Thymus (tissue), 14 donors: ENCODE results near the gene SLC8A3. TPM values are rescaled to one million over a fixed set of nuclear protein-coding genes. Genes with fewer than 3 reads are reported as not detected.
"Not testable (repeated sequence)": the region's sequence is repeated elsewhere in the genome, so short reads cannot be mapped to it uniquely, and the experiment has no call there.

ENCODE experiments used
- DNase-seq, 9 donors: peaks; one replicate each; pipeline ENCODE4 v3.0.0-alpha.2; 2013; ENCODE audit warnings: low spot score in 9 of 9, low read depth in 6 of 9, missing footprints in 1 of 9
- H3K27ac ChIP-seq, 2 donors: one replicate each; pipeline ENCODE4 v1.5.1; 2013; ENCODE audit warnings: control low read depth in 1 of 2, low read depth in 1 of 2, low read length in 1 of 2, mild to moderate bottlenecking in 1 of 2, moderate library complexity in 1 of 2
- H3K27me3 ChIP-seq, 2 donors: one replicate each; pipeline ENCODE4 v1.5.1; 2013; ENCODE audit warnings: low read length in 1 of 2; ENCODE audit not compliant: control insufficient read depth in 2 of 2, insufficient read depth in 1 of 2
- H3K36me3 ChIP-seq, 2 donors: one replicate each; pipeline ENCODE4 v1.5.1; 2013; ENCODE audit warnings: low read length in 1 of 2, mild to moderate bottlenecking in 1 of 2, moderate library complexity in 1 of 2; ENCODE audit not compliant: control insufficient read depth in 2 of 2, insufficient read depth in 2 of 2
- H3K4me1 ChIP-seq, 2 donors: one replicate each; pipeline ENCODE4 v1.5.1; 2013; ENCODE audit warnings: low read length in 2 of 2; ENCODE audit not compliant: control insufficient read depth in 2 of 2, insufficient read depth in 2 of 2
- H3K4me3 ChIP-seq, 2 donors: one replicate each; pipeline ENCODE4 v1.5.1; 2013; ENCODE audit warnings: low read length in 2 of 2, control low read depth in 1 of 2, mild to moderate bottlenecking in 1 of 2
- H3K9me3 ChIP-seq, 2 donors: one replicate each; pipeline ENCODE4 v1.5.1; 2013; ENCODE audit warnings: low read length in 1 of 2, mild to moderate bottlenecking in 1 of 2; ENCODE audit not compliant: control insufficient read depth in 2 of 2, insufficient read depth in 1 of 2
- WGBS: extraction: QIAGEN DNeasy Blood & Tissue Kit; methylation state at CpG from one replicate; pipeline ENCODE4 v1.1.7; 2013; 5-methylcytosine and 5-hydroxymethylcytosine counted together
- long read RNA-seq, 10 donors: transcript quantifications; one replicate each; lab custom pipeline, GENCODE V29; 2026
- polyA plus RNA-seq: library from polyadenylated mRNA; stranded (reverse); fragments of 200-250 nt; gene quantifications from one replicate; pipeline ENCODE4 v1.2.3, GENCODE V29; 2013
- total RNA-seq: library from RNA; stranded (reverse); fragments of 120-200 nt; gene quantifications from one replicate; pipeline ENCODE4 v1.2.4, GENCODE V29; 2013
- donor health status: healthy.

SLC8A3 gene
- total RNA-seq = 0.99 TPM
- 0.16 TPM for polyA plus RNA-seq
- long read RNA-seq, donor 1 = 0 reads
- long read RNA-seq, donor 2 = 0 reads
- long read RNA-seq, donor 3 = 0 reads
- long read RNA-seq, donor 4 = 0 reads
- long read RNA-seq, donor 5 = 0 reads
- long read RNA-seq, donor 6 = 0 reads
- long read RNA-seq, donor 7 = 0 reads
- long read RNA-seq, donor 8 = 0 reads
- long read RNA-seq, donor 9 = 0 reads
- long read RNA-seq, donor 10 = 0 reads

- DNase-seq = peak in 2 of 9 donors; percentile 2 to 18
These were observed at the start of gene SLC8A3 for GRCh38 chr14:70188659-70189455. SLC8A3 (minus strand) TSS chr14:70188951; CDS start chr14:70168422, 20,529 bp downstream.

GRCh38 chr14:70237710-70238109 lies 49.0 kb upstream of the SLC8A3 start:
- Histone ChIP-seq H3K27ac (no peak overlapping the region), H3K4me1 (no peaks in the 10 kb centered on the region), H3K27me3 (no peaks in the 10 kb centered on the region), H3K9me3 (no peaks in the 10 kb centered on the region), H3K4me3 (no peak overlapping the region), H3K36me3 (no peaks in the 10 kb centered on the region)
- WGBS = 78% methylated on average over 3 of the region's 3 CpGs
- no peak for DNase-seq

More at GRCh38 chr14:70188659-70189455, at the start of gene SLC8A3:
- H3K27me3 ChIP-seq = peaks cover 55 to 56% of the 10 kb centered on the region in 2 donors
- peaks cover 0 to 16% of the 10 kb centered on the region in 2 donors for H3K4me1 ChIP-seq
- no peaks in the 10 kb centered on the region for H3K36me3 ChIP-seq
- WGBS = under 1% methylated on average over 83 of the region's 83 CpGs
- H3K9me3 ChIP-seq = peaks cover 0 to 1% of the 10 kb centered on the region in 2 donors
- no peak within 1 kb of the TSS for H3K27ac ChIP-seq
- H3K4me3 ChIP-seq = peak within 1 kb of the TSS; percentile 33 to 34

GRCh38 chr14:70234066-70234950 lies 45.6 kb upstream of the SLC8A3 start:
- DNase-seq = no peak
- 95% methylated on average over 61 of the region's 61 CpGs for WGBS
- H3K36me3 ChIP-seq = no peaks in the 10 kb centered on the region
- H3K9me3 ChIP-seq = no peaks in the 10 kb centered on the region
- no peaks in the 10 kb centered on the region for H3K27me3 ChIP-seq
- H3K4me1 ChIP-seq = no peaks in the 10 kb centered on the region
- H3K27ac ChIP-seq = no peak overlapping the region
- no peak overlapping the region for H3K4me3 ChIP-seq

- not testable (repeated sequence) for H3K9me3 ChIP-seq, H3K27ac ChIP-seq, H3K27me3 ChIP-seq, H3K4me1 ChIP-seq, H3K36me3 ChIP-seq, H3K4me3 ChIP-seq, DNase-seq
- WGBS = 95% methylated on average over 14 of the region's 14 CpGs
These were observed 43.2 kb upstream of the SLC8A3 start for GRCh38 chr14:70231756-70232544.

GRCh38 chr14:70229877-70230640 lies 41.3 kb upstream of the SLC8A3 start:
- not testable (repeated sequence) for H3K4me3 ChIP-seq, H3K36me3 ChIP-seq, H3K4me1 ChIP-seq, H3K27me3 ChIP-seq, H3K9me3 ChIP-seq, H3K27ac ChIP-seq, DNase-seq
- 89% methylated on average over 9 of the region's 9 CpGs for WGBS

GRCh38 chr14:70213721-70214282 lies 25.1 kb upstream of the SLC8A3 start:
- no peak for DNase-seq
- Histone ChIP-seq H3K27ac (no peak overlapping the region), H3K36me3 (no peaks in the 10 kb centered on the region), H3K9me3 (no peaks in the 10 kb centered on the region), H3K27me3 (no peaks in the 10 kb centered on the region), H3K4me3 (no peak overlapping the region), H3K4me1 (no peaks in the 10 kb centered on the region)
- WGBS = 33% methylated on average over 3 of the region's 3 CpGs

- Histone ChIP-seq H3K27me3 (no peaks in the 10 kb centered on the region), H3K36me3 (no peaks in the 10 kb centered on the region), H3K4me3 (no peak overlapping the region), H3K9me3 (no peaks in the 10 kb centered on the region), H3K27ac (no peak overlapping the region), H3K4me1 (no peaks in the 10 kb centered on the region)
- WGBS = 97% methylated on average over 1 of the region's 1 CpG
- no peak for DNase-seq
These were observed 24.0 kb upstream of the SLC8A3 start for GRCh38 chr14:70212752-70213151.

- Histone ChIP-seq H3K36me3 (no peaks in the 10 kb centered on the region), H3K27me3 (peaks cover 0 to 2% of the 10 kb centered on the region in 2 donors), H3K27ac (no peak overlapping the region), H3K4me1 (no peaks in the 10 kb centered on the region), H3K9me3 (no peaks in the 10 kb centered on the region), H3K4me3 (no peak overlapping the region)
- DNase-seq = no peak
These were observed 19.6 kb upstream of the SLC8A3 start for GRCh38 chr14:70208380-70208779.
